HepG2 (cell line): ENCODE data around the gene POLR3H. TPM values are rescaled to one million over a fixed set of nuclear protein-coding genes. Genes with fewer than 3 reads are reported as not detected.

Experiments used
- ATAC-seq: fragments of 200-7000 bp; cut with Tn5 transposase; 3 replicates; pipeline ENCODE4 v1.9.1; 2020; ENCODE audit warnings: mild to moderate bottlenecking, moderate library complexity
- BruUV-seq: library from RNA; stranded (reverse); fragments of 400-500 nt; replicated peaks from 2 replicates; lab custom pipeline; 2021; lab: Mats Ljungman, UMichigan
- CTCF ChIA-PET: fragments of 300-600 bp; formaldehyde crosslinking; extraction: SDS; loops from one replicate; lab custom pipeline; 2021; ENCODE audit warnings: low total read pairs, inconsistent platforms, low intra/inter-chr PET ratio; lab: Yijun Ruan, JAX
- POLR2A ChIA-PET: fragments of 350-600 bp; sonication (Branson Sonifier 250); formaldehyde crosslinking; loops from one replicate; lab custom pipeline; 2020; ENCODE audit warnings: antibody characterized with exemption, inconsistent platforms; lab: Yijun Ruan, JAX
- DNase-seq: peaks from one replicate; pipeline ENCODE4 v3.0.0-alpha.2; 2015; ENCODE audit warnings: low spot score
- FAIRE-seq: peaks from 3 replicates; lab custom pipeline; 2011; peaks lifted over from hg19 to GRCh38; lab: Jason Lieb, UNC
- H2AFZ ChIP-seq: one replicate; pipeline ENCODE4 v1.6.1; 2011; ENCODE audit warnings: low read length, inconsistent platforms
- H3K27ac ChIP-seq: fragments of 300-600 bp; 3 replicates; pipeline ENCODE4 v1.8.0; 2011; ENCODE audit warnings: mixed run types, mild to moderate bottlenecking, mixed read lengths, low read length, inconsistent platforms; ENCODE audit not compliant: insufficient read depth; ENCODE audit errors: extremely low read length
- H3K27me3 ChIP-seq, 2 experiments: fragments of 200-600 bp in 1 of 2; 2 replicates in 1 of 2; 3 replicates in 1 of 2; pipeline versions ENCODE4 v1.6.0 to v1.8.0; 2011; ENCODE audit warnings: low read length in 2 of 2, mild to moderate bottlenecking in 2 of 2, moderate library complexity in 2 of 2, inconsistent platforms in 1 of 2; ENCODE audit not compliant: insufficient read depth in 2 of 2, control insufficient read depth in 1 of 2
- H3K36me3 ChIP-seq, 2 experiments: fragments of 200-600 bp in 1 of 2; replicated peaks in 1 of 2; 2 replicates in 1 of 2; 3 replicates in 1 of 2; pipeline versions ENCODE4 v1.5.1 to v1.8.0; 2011; ENCODE audit warnings: low read length in 2 of 2, inconsistent platforms in 1 of 2; ENCODE audit not compliant: insufficient read depth in 2 of 2, control insufficient read depth in 1 of 2
- H3K4me1 ChIP-seq: 2 replicates; pipeline ENCODE4 v1.5.1; 2012; ENCODE audit warnings: low read length, inconsistent platforms; ENCODE audit not compliant: insufficient read depth
- H3K4me2 ChIP-seq: 2 replicates; pipeline ENCODE4 v1.6.0; 2011; ENCODE audit warnings: low read depth, low read length, inconsistent platforms
- H3K4me3 ChIP-seq, 3 experiments: fragments of 200-600 bp in 1 of 3; sonication (generic), shearing (Covaris generic) in 1 of 3; replicated peaks in 1 of 3; 2 replicates each; pipeline ENCODE4 v1.5.1; 2011 to 2016; ENCODE audit warnings: low read length in 3 of 3, inconsistent platforms in 2 of 3, low read depth in 2 of 3, mild to moderate bottlenecking in 2 of 3, control low read depth in 1 of 3, mixed read lengths in 1 of 3; ENCODE audit not compliant: insufficient read depth in 1 of 3
- H3K79me2 ChIP-seq: one replicate; pipeline ENCODE4 v1.6.1; 2011; ENCODE audit warnings: low read length, inconsistent platforms; ENCODE audit not compliant: insufficient read depth
- H3K9ac ChIP-seq: 2 replicates; pipeline ENCODE4 v1.6.0; 2011; ENCODE audit warnings: mild to moderate bottlenecking, low read depth, low read length, inconsistent platforms; ENCODE audit not compliant: insufficient read depth
- H3K9me3 ChIP-seq: 2 replicates; pipeline ENCODE4 v1.5.1; 2012; ENCODE audit warnings: mild to moderate bottlenecking, low read length
- H4K20me1 ChIP-seq: 2 replicates; pipeline ENCODE4 v1.6.0; 2011; ENCODE audit warnings: inconsistent platforms, mild to moderate bottlenecking, low read length, moderate library complexity; ENCODE audit not compliant: insufficient read depth
- CHD4 ChIP-seq: fragments of 200-600 bp; sonication (generic); IDR thresholded peaks from 2 replicates; pipeline ENCODE4 v1.7.0; 2017; ENCODE audit warnings: mild to moderate bottlenecking, low read length, borderline replicate concordance
- FOXA1 ChIP-seq, 2 experiments: fragments of 450-650 bp in 1 of 2; sonication (generic) in 1 of 2; formaldehyde crosslinking in 1 of 2; IDR thresholded peaks; 2 replicates each; pipeline versions ENCODE4 v1.4.0 to v1.6.1; 2016 to 2020; ENCODE audit warnings: missing genetic modification reagents in 1 of 2
- HDAC2 ChIP-seq: sonication (generic); formaldehyde crosslinking; IDR thresholded peaks from 2 replicates; pipeline ENCODE4 v1.4.0; 2020; ENCODE audit warnings: missing genetic modification reagents
- KDM6A ChIP-seq: IDR thresholded peaks from 2 replicates; pipeline ENCODE4 v1.6.1; 2016; ENCODE audit warnings: low read depth
- NBN ChIP-seq: fragments of 450-650 bp; conservative IDR thresholded peaks from 2 replicates; pipeline ENCODE4 v1.6.1; 2017
- NR0B2 ChIP-seq: sonication (generic); formaldehyde crosslinking; IDR thresholded peaks from 2 replicates; pipeline ENCODE4 v1.4.0; 2020; ENCODE audit warnings: mild to moderate bottlenecking, missing genetic modification reagents
- SKI ChIP-seq: fragments of 450-650 bp; IDR thresholded peaks from one replicate; pipeline ENCODE4 v1.6.1; 2018; ENCODE audit warnings: mild to moderate bottlenecking; ENCODE audit not compliant: partially characterized antibody
- SNAPC2 ChIP-seq: sonication (generic); formaldehyde crosslinking; IDR thresholded peaks from 2 replicates; pipeline ENCODE4 v1.8.1; 2022; ENCODE audit warnings: mild to moderate bottlenecking, missing genetic modification reagents
- THRA ChIP-seq: sonication (generic); formaldehyde crosslinking; IDR thresholded peaks from 2 replicates; pipeline ENCODE4 v1.4.0; 2020; ENCODE audit warnings: missing genetic modification reagents, borderline replicate concordance
- ZBTB34 ChIP-seq: sonication (generic); formaldehyde crosslinking; IDR thresholded peaks from 2 replicates; pipeline ENCODE4 v1.8.0; 2022; ENCODE audit warnings: mild to moderate bottlenecking, missing genetic modification reagents
- ZBTB46 ChIP-seq: sonication (generic); formaldehyde crosslinking; IDR thresholded peaks from 2 replicates; pipeline ENCODE4 v1.4.0; 2020; ENCODE audit warnings: mild to moderate bottlenecking, missing genetic modification reagents, borderline replicate concordance
- ZKSCAN8 ChIP-seq: IDR thresholded peaks from 2 replicates; pipeline ENCODE4 v1.6.1; 2016; ENCODE audit warnings: borderline replicate concordance, missing genetic modification reagents, missing compliant biosample characterization
- ZMYM2 ChIP-seq: sonication (generic); formaldehyde crosslinking; IDR thresholded peaks from 2 replicates; pipeline ENCODE4 v1.8.0; 2022; ENCODE audit warnings: mild to moderate bottlenecking, missing genetic modification reagents
- ZNF17 ChIP-seq: sonication (generic); formaldehyde crosslinking; IDR thresholded peaks from 2 replicates; pipeline ENCODE4 v1.5.0; 2020; ENCODE audit warnings: mild to moderate bottlenecking, missing genetic modification reagents
- ZNF205 ChIP-seq: IDR thresholded peaks from 2 replicates; pipeline ENCODE4 v1.6.1; 2018; ENCODE audit warnings: missing biosample characterization, missing genetic modification reagents
- ZNF326 ChIP-seq: sonication (generic); formaldehyde crosslinking; IDR thresholded peaks from 2 replicates; pipeline ENCODE4 v1.4.0; 2020; ENCODE audit warnings: missing genetic modification reagents, borderline replicate concordance
- ZNF710 ChIP-seq: sonication (generic); formaldehyde crosslinking; IDR thresholded peaks from 2 replicates; pipeline ENCODE4 v1.5.0; 2020; ENCODE audit warnings: mild to moderate bottlenecking, missing genetic modification reagents, borderline replicate concordance
- WGBS: methylation state at CpG from one replicate; pipeline ENCODE4 v1.1.6; 2017; ENCODE audit warnings: low lambda C conversion rate; 5-methylcytosine and 5-hydroxymethylcytosine counted together
- in situ Hi-C: cut with HindIII; loops from 2 replicates; pipeline ENCODE4 v1.10.0; 2017; ENCODE audit warnings: low pct_unique_long_range_greater_than_20kb; ENCODE audit not compliant: extremely low pct_ligation_motif_present
- intact Hi-C: fragments of 100-400 bp; cut with micrococcal nuclease; formaldehyde crosslinking; loops from one replicate; pipeline ENCODE4 v1.10.0; 2022; ENCODE audit not compliant: unreplicated experiment
- polyA plus RNA-seq, 8 experiments: library from polyadenylated mRNA; depleted of rRNA in 3 of 8; stranded (reverse) in 7 of 8; unstranded in 1 of 8; fragments of >200 nt; fragmentation: Illumina TruSeq in 4 of 8; extraction: Trizol in 4 of 8; gene quantifications; 2 replicates each; pipeline versions ENCODE4 v1.2.1 to v1.2.3, GENCODE V29; 2011 to 2016; ENCODE audit warnings: low read depth in 4 of 8, missing spikeins in 1 of 8, mixed read lengths in 1 of 8; ENCODE audit not compliant: insufficient read depth in 1 of 8
- total RNA-seq, 5 experiments: library from RNA; depleted of rRNA; stranded (reverse); fragments of >200 nt; fragmentation: Illumina TruSeq; extraction: Trizol; gene quantifications; 2 replicates each; pipeline ENCODE4 v1.2.3, GENCODE V29; 2016; ENCODE audit warnings: low read depth in 1 of 5

Gene POLR3H
- total and polyA plus RNA-seq, 2 of the 13 experiments (the other 11 are each of a cell fraction or from before 2014, with no cell fraction given) = 10.3 to 28.6 TPM

- FAIRE-seq = no peak
- Histone ChIP-seq H3K4me3 (peak overlapping the region in 1 of 3 experiments; percentile 67; a peak in 2 of 6 replicates), H3K27me3 (no peaks in the 10 kb centered on the region), H3K79me2 (peaks cover 3% of the 10 kb centered on the region), H3K9me3 (no peaks in the 10 kb centered on the region), H3K27ac (peak overlapping the region; percentile 97), H3K36me3 (no peaks in the 10 kb centered on the region), H2AFZ (no peak overlapping the region), H3K4me1 (peaks cover 78% of the 10 kb centered on the region), H4K20me1 (no peaks in the 10 kb centered on the region), H3K4me2 (peak overlapping the region; percentile 91), H3K9ac (peak overlapping the region; percentile 81; the same call in 1 of the 2 replicates)
- no peak for DNase-seq
- POLR2A ChIA-PET = interaction anchor here (1.0 to 4.5 kb wide), 10 partner anchors 9 to 168 kb away, joined by 3 to 35 read pairs (median 8); partner anchors contain the start of genes CSDC2, DESI1, PMM1 and TEF
- 18% methylated on average over 5 of the region's 5 CpGs for whole genome bisulfite sequencing
- in situ Hi-C loops (no loop called here), intact Hi-C loops (loop anchor here (2.0 kb wide), 1 partner anchor 38 kb away; no protein-coding TSS in a partner anchor)
- no peak for ATAC-seq
- CTCF ChIA-PET = interaction anchor here (1.1 kb wide), 1 partner anchor 49 kb away, joined by 3 read pairs; no protein-coding TSS in a partner anchor
- BruUV-seq = TSS peak; percentile 43
- TF ChIP-seq SNAPC2 (0 out of 2 replicates have a peak, but pooled peaks have one; percentile 41), ZNF326 (CRISPR knock-in tag) (no peak), SKI (no peak), ZNF205 (peak; percentile 68; the same call in 1 of the 2 replicates), ZNF710 (CRISPR knock-in tag) (no peak), ZBTB46 (no peak), NR0B2 (no peak), ZNF17 (CRISPR knock-in tag) (no peak), ZKSCAN8 (peak; percentile 93), HDAC2 (CRISPR knock-in tag) (0 out of 2 replicates have a peak, but pooled peaks have one; percentile 0), CHD4 (0 out of 2 replicates have a peak, but pooled peaks have one; percentile 27), FOXA1 (IDR thresholded peaks at IDR 0.05) (no peak), FOXA1 (CRISPR knock-in tag; IDR thresholded peaks at IDR 0.05) (peak; percentile 36; the same call in 1 of the 2 replicates), ZMYM2 (peak; percentile 35; the same call in 1 of the 2 replicates), NBN (no peak), ZBTB34 (0 out of 2 replicates have a peak, but pooled peaks have one; percentile 3), KDM6A (CRISPR knock-in tag) (no peak), THRA (CRISPR knock-in tag) (0 out of 2 replicates have a peak, but pooled peaks have one; percentile 54)
These were observed 4.6 kb upstream of the POLR3H start for GRCh38 chr22:41548830-41549211.
